CD4-positive, alpha-beta T cell (primary cell): ENCODE measurements around the gene TMEM62. TPM values are rescaled to one million over a fixed set of nuclear protein-coding genes. Genes with fewer than 3 reads are reported as not detected.
A peak's percentile ranks its signal among the peaks of the same experiment; 100 is the strongest.

Source experiments
- ATAC-seq: fragments of 200-7000 bp; cut with Tn5 transposase; one replicate; pipeline ENCODE4 v1.10.0; 2022; ENCODE audit warnings: mild to moderate bottlenecking; ENCODE audit not compliant: poor library complexity
- CTCF ChIA-PET: fragments of 350-600 bp; sonication (Branson Sonifier 250); formaldehyde crosslinking; loops from one replicate; lab custom pipeline; 2021; ENCODE audit warnings: antibody characterized with exemption, inconsistent platforms; lab: Charles Lee
- POLR2A ChIA-PET: fragments of 350-600 bp; sonication (Branson Sonifier 250); formaldehyde crosslinking; loops from one replicate; lab custom pipeline; 2021; ENCODE audit warnings: antibody characterized with exemption, inconsistent platforms; lab: Charles Lee
- DNase-seq, 14 experiments: peaks; one replicate each; pipeline ENCODE4 v3.0.0-alpha.2; 2013 to 2020; ENCODE audit warnings: mixed read lengths in 2 of 14
- H3K27ac ChIP-seq, 2 donors: one replicate each; pipeline versions ENCODE4 v1.5.1 to v1.7.0; 2013; ENCODE audit warnings: low read length in 2 of 2, low read depth in 1 of 2, mild to moderate bottlenecking in 1 of 2
- H3K27me3 ChIP-seq, 2 experiments: 1 replicate in 1 of 2; 2 replicates in 1 of 2; pipeline versions ENCODE4 v1.6.1 to v1.7.0; 2013; ENCODE audit warnings: low read length in 2 of 2, control low read depth in 1 of 2, mild to moderate bottlenecking in 1 of 2, moderate library complexity in 1 of 2; ENCODE audit not compliant: insufficient read depth in 2 of 2, control insufficient read depth in 1 of 2
- H3K36me3 ChIP-seq: one replicate; pipeline ENCODE4 v1.6.1; 2013; ENCODE audit warnings: low read length, control low read depth; ENCODE audit not compliant: insufficient read depth
- H3K4me1 ChIP-seq: one replicate; pipeline ENCODE4 v1.6.1; 2013; ENCODE audit warnings: low read length, control low read depth; ENCODE audit not compliant: insufficient read depth
- H3K4me3 ChIP-seq: one replicate; pipeline ENCODE4 v1.5.1; 2013; ENCODE audit warnings: mild to moderate bottlenecking, low read length, moderate library complexity
- H3K9me3 ChIP-seq, 2 experiments: 1 replicate in 1 of 2; 2 replicates in 1 of 2; pipeline versions ENCODE4 v1.6.1 to v1.7.0; 2013; ENCODE audit warnings: low read length in 2 of 2, mild to moderate bottlenecking in 2 of 2, control low read depth in 1 of 2, moderate library complexity in 1 of 2; ENCODE audit not compliant: control insufficient read depth in 1 of 2, insufficient read depth in 1 of 2
- H3K27ac Mint-ChIP-seq: one replicate; pipeline ENCODE4 v1.8.0; 2020; ENCODE audit warnings: mixed read lengths
- H3K27me3 Mint-ChIP-seq: one replicate; pipeline ENCODE4 v1.8.0; 2021; ENCODE audit warnings: mixed read lengths
- H3K36me3 Mint-ChIP-seq: one replicate; pipeline ENCODE4 v1.8.0; 2021; ENCODE audit warnings: low read depth, mixed read lengths
- H3K4me1 Mint-ChIP-seq: one replicate; pipeline ENCODE4 v1.8.0; 2021; ENCODE audit warnings: low read depth, mixed read lengths
- H3K4me3 Mint-ChIP-seq: one replicate; pipeline ENCODE4 v1.8.0; 2020; ENCODE audit warnings: mild to moderate bottlenecking, mixed read lengths
- H3K9me3 Mint-ChIP-seq: one replicate; pipeline ENCODE4 v1.8.0; 2020; ENCODE audit warnings: mixed read lengths
- intact Hi-C, 2 experiments: fragments of 100-400 bp; cut with DNase I in 1 of 2; cut with micrococcal nuclease in 1 of 2; formaldehyde crosslinking; loops; one replicate each; pipeline versions ENCODE4 v1.15.1 to v1.9.0; 2023 to 2025; cut with DNase I, micrococcal nuclease
- total RNA-seq, 174 experiments: library from RNA in 2 of 174; stranded (reverse) in 2 of 174; gene quantifications; one replicate each; pipeline ENCODE4 v1.2.3 and lab custom pipeline; 2021 to 2026
- TF ChIP-seq, protein P1 (sequence below): fragments of 200-600 bp; IDR thresholded peaks from one replicate; pipeline ENCODE4 v1.8.0; 2022; ENCODE audit warnings: antibody characterized with exemption, mild to moderate bottlenecking

Gene TMEM62
- total RNA-seq, 2 experiments from 2014 or later, result 17.5 to 22.5 TPM

DNA sequence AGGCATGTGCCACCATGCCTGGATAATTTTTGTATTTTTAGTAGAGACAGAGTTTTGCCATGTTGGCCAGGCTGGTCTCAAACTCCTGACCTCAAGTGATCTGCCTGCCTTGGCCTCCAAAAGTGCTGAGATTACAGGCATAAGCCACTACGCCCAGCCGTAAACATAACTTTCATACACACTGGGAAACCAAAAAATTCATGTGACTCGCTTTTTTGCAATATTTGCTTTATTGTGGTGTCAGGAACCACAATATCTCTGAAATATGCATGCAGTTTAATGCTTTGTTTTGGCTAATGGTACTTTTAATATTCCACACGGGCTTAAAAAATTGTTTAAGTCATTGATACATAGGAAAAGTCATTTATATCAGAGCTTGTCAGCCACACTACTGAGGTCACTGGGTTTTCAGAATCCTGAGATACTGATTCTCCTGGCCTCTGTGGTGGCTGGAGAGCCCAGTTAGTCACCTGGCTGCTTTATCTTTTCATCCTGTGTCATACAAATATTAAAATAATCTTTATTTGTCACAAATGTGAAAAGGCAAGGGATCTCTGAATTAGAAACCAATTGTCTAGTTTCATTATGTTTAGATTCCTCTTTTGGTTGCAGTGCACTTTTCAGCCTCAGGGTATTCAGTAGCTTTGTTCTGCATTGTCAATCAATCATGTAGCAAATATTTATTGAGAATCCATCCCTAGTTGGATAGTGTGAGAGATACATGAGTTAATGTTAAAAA is 10.0 kb downstream of the TMEM62 start:
- Mint-ChIP-seq H3K9me3 (no peaks in the 10 kb centered on the region), H3K4me3 (no peak overlapping the region), H3K27me3 (no peaks in the 10 kb centered on the region), H3K4me1 (peaks cover 18% of the 10 kb centered on the region), H3K27ac (no peak overlapping the region), H3K36me3 (peaks cover 59% of the 10 kb centered on the region)
- no peak overlapping the region for H3K27ac ChIP-seq
- H3K9me3 ChIP-seq, result no peaks in the 10 kb centered on the region
- H3K27me3 ChIP-seq, result no peaks in the 10 kb centered on the region
- CTCF ChIA-PET, result no interaction called here
- DNase-seq, result no peak
- intact Hi-C loops, result no loop called here
- no peak overlapping the region for H3K4me3 ChIP-seq
- peaks cover 3% of the 10 kb centered on the region for H3K4me1 ChIP-seq
- ATAC-seq, result no peak
- TF ChIP-seq, protein P1, sequence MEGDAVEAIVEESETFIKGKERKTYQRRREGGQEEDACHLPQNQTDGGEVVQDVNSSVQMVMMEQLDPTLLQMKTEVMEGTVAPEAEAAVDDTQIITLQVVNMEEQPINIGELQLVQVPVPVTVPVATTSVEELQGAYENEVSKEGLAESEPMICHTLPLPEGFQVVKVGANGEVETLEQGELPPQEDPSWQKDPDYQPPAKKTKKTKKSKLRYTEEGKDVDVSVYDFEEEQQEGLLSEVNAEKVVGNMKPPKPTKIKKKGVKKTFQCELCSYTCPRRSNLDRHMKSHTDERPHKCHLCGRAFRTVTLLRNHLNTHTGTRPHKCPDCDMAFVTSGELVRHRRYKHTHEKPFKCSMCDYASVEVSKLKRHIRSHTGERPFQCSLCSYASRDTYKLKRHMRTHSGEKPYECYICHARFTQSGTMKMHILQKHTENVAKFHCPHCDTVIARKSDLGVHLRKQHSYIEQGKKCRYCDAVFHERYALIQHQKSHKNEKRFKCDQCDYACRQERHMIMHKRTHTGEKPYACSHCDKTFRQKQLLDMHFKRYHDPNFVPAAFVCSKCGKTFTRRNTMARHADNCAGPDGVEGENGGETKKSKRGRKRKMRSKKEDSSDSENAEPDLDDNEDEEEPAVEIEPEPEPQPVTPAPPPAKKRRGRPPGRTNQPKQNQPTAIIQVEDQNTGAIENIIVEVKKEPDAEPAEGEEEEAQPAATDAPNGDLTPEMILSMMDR, result no peak
- H3K36me3 ChIP-seq, result peaks cover 31% of the 10 kb centered on the region
- POLR2A ChIA-PET, result no interaction called here

DNA sequence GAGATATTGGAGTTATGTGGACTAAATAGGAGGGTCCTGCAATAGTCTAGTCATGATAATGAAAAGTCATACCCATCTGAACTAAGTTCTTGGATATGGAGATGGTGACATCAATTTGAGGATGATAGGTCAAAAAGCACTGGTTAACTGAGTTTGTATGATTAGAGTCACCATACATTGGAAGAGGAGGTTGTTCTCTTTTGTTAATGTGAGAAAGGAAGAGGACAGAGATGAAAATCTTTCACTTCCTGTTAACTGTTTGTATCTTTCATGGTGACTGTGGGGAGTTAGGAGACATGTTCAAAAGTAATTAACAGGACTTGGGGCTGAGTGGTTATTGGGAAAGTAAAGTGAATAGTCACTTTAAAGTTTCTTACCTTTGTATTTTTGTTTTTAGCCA is 11.1 kb downstream of the TMEM62 start:
- no peaks in the 10 kb centered on the region for H3K27me3 ChIP-seq
- Mint-ChIP-seq H3K36me3 (peaks cover 59% of the 10 kb centered on the region), H3K27ac (no peak overlapping the region), H3K27me3 (no peaks in the 10 kb centered on the region), H3K4me3 (no peak overlapping the region), H3K9me3 (no peaks in the 10 kb centered on the region), H3K4me1 (peaks cover 18% of the 10 kb centered on the region)
- no peak overlapping the region for H3K4me3 ChIP-seq
- ChIA-PET POLR2A (no interaction called here), CTCF (interaction anchor here (0.6 kb wide), 1 partner anchor 11 kb away, joined by 3 read pairs; no protein-coding TSS in a partner anchor)
- no peak for ATAC-seq
- intact Hi-C loops, result no loop called here
- TF ChIP-seq, protein P1, result no peak
- no peak overlapping the region for H3K27ac ChIP-seq
- H3K9me3 ChIP-seq, result no peaks in the 10 kb centered on the region
- peak in 1 of 14 experiments; percentile 34 for DNase-seq
- peaks cover 3% of the 10 kb centered on the region for H3K4me1 ChIP-seq
- H3K36me3 ChIP-seq, result peaks cover 29% of the 10 kb centered on the region

DNA sequence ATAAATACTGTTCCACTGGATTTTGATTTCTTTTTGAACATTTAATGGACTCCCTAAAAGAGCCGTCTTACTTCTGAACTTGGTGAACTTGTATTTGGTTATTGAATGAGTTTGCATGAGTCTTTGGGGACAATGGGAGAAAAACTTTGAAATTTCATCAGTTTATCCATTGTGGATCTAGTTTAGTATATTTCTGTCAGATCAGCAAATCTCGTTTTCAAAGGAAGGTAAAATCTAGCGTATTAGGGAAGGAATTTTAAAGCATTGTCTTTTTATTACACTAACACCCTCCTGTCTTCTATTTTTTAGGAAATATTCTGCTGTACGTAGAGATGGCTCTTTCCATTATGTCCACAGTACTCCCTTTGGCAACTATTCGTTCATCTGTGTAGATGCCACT is 12.8 kb downstream of the TMEM62 start:
- DNase-seq (no peak), ATAC-seq (no peak)
- no peaks in the 10 kb centered on the region for H3K9me3 ChIP-seq
- Mint-ChIP-seq H3K27ac (no peak overlapping the region), H3K36me3 (peaks cover 46% of the 10 kb centered on the region), H3K4me1 (peaks cover 18% of the 10 kb centered on the region), H3K9me3 (no peaks in the 10 kb centered on the region), H3K27me3 (no peaks in the 10 kb centered on the region), H3K4me3 (no peak overlapping the region)
- intact Hi-C loops, result no loop called here
- ChIA-PET POLR2A (no interaction called here), CTCF (no interaction called here)
- H3K27me3 ChIP-seq, result no peaks in the 10 kb centered on the region
- peaks cover 3% of the 10 kb centered on the region for H3K4me1 ChIP-seq
- H3K4me3 ChIP-seq, result no peak overlapping the region
- H3K36me3 ChIP-seq, result peaks cover 19% of the 10 kb centered on the region
- TF ChIP-seq, protein P1, result no peak
- no peak overlapping the region for H3K27ac ChIP-seq
